GM12892 (cell line): Measurements from ENCODE around the gene TBC1D2B.

Experiments used
- DNase-seq: peaks from one replicate; pipeline ENCODE4 v3.0.0; 2011; ENCODE audit not compliant: insufficient read length
- FAIRE-seq: peaks from 2 replicates; lab custom pipeline; 2011; peaks lifted over from hg19 to GRCh38; lab: Jason Lieb, UNC
- POLR2A ChIP-seq: IDR thresholded peaks from 2 replicates; pipeline ENCODE4 v1.6.1; 2011; ENCODE audit warnings: low read depth, low read length, control low read depth
- POLR2AphosphoS5 ChIP-seq: IDR thresholded peaks from 2 replicates; pipeline ENCODE4 v1.6.1; 2011; ENCODE audit warnings: low read depth, low read length, control low read depth
- TAF1 ChIP-seq: IDR thresholded peaks from 2 replicates; pipeline ENCODE4 v1.6.1; 2011; ENCODE audit warnings: low read depth, mild to moderate bottlenecking, control low read depth, low read length, borderline replicate concordance

TBC1D2B gene

DNA sequence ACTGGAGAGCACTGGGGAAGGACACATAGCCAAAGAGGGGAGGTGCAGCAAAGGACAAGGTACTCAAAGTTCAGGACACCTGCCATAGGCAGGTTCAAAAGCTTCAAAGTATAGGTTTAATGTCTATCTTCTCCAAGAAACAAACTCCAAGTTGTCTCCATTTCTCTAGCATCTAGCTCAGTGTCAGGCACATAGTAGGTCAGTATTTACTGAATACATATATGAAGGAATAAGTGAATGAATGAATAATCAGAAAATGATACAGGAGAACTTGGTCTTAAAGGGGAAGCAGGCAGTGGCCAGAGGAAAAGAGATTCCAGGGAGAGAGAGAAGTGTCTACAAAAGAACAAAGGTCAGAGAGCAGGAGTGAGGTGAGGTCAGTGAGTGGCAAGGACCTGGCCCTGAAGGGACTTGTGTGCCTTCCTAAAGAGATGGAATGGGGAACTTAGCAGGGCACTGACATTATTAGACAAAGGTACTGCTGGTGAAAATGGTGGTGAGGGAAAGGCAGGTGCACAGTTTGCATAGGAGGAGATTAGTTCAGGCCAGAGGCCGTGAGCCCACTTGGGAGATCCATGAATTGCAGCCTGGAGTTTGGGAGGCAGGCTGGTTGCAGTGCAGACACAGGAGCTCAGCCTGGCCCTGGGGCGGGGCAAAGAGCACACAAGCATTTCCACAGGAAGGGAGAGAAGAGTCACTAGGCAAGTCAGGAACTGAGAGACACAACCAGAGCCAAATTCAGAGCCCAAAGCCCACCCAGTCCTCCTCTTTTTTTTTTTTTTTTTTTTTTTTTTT is 21.4 kb downstream of the TBC1D2B start:
- DNase-seq (no peak), FAIRE-seq (no peak)
- TF ChIP-seq POLR2AphosphoS5 = no peak
- no peak for TF ChIP-seq TAF1
- TF ChIP-seq POLR2A = no peak

DNA sequence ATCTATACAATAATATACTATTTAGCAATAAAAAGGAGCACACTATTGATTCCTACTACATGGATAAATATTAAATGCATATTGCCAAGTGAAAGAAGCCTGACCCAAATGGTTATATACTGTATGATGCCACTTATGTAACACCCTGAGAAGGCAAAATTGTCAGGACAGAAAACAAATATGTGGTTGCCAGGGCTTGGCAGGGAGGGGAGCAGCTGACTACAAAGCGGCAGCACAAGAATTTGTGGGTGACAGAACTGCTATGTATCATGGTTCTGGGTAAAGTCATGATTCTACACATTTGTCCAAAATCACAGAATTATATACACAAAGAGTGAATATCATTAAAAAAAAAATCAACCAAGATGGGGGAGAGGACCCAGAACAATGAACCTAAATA is 22.5 kb downstream of the TBC1D2B start:
- DNase-seq (no peak), FAIRE-seq (no peak)
- TF ChIP-seq TAF1 (no peak), POLR2AphosphoS5 (no peak), POLR2A (no peak)

DNA sequence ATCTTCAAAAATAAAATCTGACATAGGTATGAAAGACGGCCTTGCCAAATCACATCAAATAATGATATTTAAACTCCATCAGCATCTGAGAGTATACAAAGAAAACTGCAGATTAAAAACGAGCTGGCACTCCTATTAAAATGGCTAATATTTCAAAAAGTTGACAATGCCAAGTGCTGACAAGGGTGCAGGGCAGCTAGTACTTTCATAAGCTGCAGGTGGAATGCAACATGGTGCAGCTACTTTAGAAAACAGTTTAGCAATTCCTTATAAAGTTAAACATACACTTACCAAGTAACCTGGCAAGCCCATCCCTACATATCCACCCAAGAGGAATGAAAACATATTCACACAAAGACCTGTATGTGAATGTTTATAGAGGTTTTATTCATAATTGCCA is 23.0 kb downstream of the TBC1D2B start:
- no peak for DNase-seq
- no peak for TF ChIP-seq POLR2A
- TF ChIP-seq POLR2AphosphoS5 = no peak
- TF ChIP-seq TAF1 = no peak
- no peak for FAIRE-seq

DNA sequence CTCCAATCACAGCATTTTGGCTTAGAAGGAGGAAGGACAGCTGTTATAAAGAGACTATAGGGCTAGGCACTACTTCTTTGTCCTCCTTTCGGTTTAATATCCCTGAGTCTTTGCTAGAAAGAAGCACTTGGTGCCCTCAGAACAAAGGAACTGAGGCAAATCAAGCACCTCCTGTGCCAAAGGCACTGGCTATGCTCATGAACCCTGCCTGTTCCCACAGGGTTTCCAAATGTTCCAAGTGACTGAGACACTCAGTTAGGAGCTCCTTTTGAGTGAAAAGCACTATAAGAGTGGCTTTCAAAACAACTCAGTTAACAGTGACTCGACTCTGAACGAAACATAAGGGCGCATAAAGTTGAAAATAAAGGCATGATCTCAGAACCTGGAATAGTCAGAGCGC is 25.0 kb downstream of the TBC1D2B start:
- FAIRE-seq = no peak
- TF ChIP-seq POLR2A (no peak), TAF1 (no peak), POLR2AphosphoS5 (no peak)
- DNase-seq = no peak

DNA sequence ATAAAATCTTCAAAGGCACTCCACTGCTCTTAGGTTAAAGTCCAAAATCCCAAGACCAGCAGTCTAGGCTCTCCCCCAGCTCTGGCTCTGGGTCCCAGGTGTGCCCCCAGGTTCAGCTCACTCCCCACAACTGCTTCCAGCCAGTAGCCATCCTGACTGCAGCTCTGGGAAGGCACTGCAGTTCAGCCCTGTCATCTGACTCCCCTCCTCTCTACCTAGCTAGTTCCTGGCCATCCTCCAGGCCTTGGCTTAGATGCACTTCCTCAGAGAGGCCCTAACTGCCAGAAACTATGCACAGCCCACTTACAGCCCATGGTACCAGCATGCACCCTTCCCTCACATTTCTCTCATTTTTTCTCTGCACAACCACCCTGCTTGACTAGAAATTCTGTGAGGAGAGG is 25.5 kb downstream of the TBC1D2B start:
- FAIRE-seq (no peak), DNase-seq (no peak)
- TF ChIP-seq POLR2AphosphoS5 = no peak
- no peak for TF ChIP-seq POLR2A
- TF ChIP-seq TAF1 = no peak

DNA sequence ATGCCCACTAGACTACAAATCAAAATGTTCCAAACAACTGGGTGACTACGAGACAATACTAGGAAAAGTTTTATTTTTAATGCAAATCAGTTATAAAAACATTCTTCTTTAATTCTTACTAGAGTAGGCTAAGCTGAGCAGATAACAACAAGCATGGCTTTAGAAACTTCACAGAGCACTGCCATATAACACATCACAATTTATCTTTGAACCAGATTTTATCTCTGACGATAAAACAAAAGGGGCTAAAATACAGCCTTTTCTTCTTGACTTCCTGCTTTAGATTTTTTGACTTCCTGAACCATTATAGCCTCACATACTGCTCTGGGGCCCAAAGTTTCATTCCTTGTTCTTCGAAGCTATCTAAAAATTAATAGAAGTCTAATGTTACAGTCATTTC is 25.9 kb downstream of the TBC1D2B start:
- TF ChIP-seq POLR2A = no peak
- TF ChIP-seq TAF1 = no peak
- FAIRE-seq (no peak), DNase-seq (no peak)

DNA sequence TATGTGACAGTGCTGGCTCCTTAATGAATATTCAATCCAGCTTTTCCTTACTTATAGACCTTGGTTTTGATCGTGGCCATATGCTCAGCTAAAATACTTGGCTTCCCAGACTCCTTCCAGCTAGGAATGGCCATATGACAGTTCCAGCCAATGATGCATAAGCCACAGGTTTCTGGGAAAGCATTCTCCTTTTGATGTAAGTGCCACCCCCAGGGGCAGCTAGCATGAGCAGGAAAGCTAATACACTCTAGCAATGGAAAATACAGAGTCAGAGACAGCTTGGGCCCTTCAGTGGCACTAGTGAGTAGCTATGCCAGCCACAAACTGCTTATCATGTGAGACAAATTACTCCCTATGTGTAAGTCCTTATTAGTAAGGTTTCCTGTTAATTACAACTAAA is 26.7 kb downstream of the TBC1D2B start:
- DNase-seq = no peak
- FAIRE-seq = no peak
- TF ChIP-seq TAF1 = no peak
- TF ChIP-seq POLR2A = no peak
- no peak for TF ChIP-seq POLR2AphosphoS5

DNA sequence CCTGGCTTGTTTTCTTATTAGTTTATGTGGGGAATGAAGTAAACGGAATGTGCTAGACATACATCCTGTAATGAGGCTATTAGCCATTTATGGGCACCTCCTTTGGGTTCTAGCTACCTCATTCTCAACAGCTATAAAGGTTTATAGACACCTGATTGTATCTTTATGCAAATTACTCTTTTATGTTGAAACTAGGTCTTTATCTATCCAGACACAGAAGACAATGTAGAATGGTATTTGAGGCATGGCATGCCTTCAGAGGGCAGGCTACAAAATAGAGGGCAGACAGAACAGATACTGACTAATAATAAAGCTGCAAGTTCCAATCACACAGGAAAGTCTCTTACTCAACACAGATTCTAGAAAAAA is 27.1 kb downstream of the TBC1D2B start:
- FAIRE-seq = no peak
- TF ChIP-seq POLR2AphosphoS5 = no peak
- TF ChIP-seq POLR2A = no peak
- no peak for TF ChIP-seq TAF1

DNA sequence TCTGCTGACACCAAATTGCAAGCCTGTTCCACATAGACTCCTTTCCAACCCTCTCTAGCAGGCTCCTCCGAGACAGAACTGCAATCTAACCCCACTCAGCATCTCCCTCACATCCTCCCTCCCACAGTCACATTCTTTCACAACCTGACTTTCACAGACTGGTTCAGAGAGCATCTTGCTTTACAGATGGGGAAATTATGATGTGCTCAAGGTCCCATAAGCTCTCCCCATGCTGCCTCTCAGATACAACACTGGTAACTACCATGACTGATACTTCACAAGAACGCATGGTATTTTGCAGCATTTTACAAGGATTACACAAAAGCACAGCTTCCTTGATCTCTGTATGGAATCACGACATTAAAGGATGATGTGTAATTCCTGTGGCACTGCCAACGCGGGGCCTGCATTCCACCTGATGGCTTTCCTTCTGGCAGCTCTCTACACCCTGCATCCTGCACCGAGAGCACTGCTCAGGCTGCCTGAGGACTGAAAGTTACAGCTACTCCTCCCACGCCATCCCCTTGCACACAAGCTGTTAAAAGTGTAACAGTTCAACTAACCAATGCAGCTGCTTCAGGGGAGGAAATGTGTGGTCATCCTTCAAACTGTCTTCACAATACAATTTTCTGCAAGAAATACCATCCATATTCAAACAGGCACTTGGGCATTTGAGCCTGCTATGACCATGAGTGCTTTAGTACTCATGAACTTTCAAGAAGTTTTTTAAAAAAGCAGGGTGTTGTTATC is 27.6 kb downstream of the TBC1D2B start:
- peak; percentile 86 for FAIRE-seq

More for the DNA sequence above, 27.1 kb downstream of the TBC1D2B start:
- DNase-seq = no peak

DNA sequence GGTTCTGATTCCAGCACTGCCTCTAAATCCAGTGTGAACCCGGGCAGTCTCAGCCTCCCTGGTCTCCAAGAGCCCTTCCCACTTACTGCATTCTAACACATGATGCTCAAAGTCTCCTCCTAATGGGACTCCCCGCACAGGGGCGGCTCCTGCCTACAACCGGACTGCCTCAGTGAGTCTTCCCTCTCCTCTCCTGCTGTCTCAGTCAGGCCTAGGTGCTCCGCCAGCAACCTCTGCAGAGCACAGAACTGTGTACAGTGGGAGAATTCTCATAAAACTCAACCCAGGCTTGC is 28.9 kb downstream of the TBC1D2B start:
- FAIRE-seq (no peak), DNase-seq (no peak)
- TF ChIP-seq TAF1 (no peak), POLR2A (no peak), POLR2AphosphoS5 (no peak)

More for the DNA sequence above, 27.6 kb downstream of the TBC1D2B start:
- peak; percentile 43 for DNase-seq
- TF ChIP-seq POLR2A = peak; percentile 67
- peak; percentile 57; the same call in 1 of the 2 replicates for TF ChIP-seq POLR2AphosphoS5
- 0 out of 2 replicates have a peak, but pooled peaks have one; percentile 34 for TF ChIP-seq TAF1

DNA sequence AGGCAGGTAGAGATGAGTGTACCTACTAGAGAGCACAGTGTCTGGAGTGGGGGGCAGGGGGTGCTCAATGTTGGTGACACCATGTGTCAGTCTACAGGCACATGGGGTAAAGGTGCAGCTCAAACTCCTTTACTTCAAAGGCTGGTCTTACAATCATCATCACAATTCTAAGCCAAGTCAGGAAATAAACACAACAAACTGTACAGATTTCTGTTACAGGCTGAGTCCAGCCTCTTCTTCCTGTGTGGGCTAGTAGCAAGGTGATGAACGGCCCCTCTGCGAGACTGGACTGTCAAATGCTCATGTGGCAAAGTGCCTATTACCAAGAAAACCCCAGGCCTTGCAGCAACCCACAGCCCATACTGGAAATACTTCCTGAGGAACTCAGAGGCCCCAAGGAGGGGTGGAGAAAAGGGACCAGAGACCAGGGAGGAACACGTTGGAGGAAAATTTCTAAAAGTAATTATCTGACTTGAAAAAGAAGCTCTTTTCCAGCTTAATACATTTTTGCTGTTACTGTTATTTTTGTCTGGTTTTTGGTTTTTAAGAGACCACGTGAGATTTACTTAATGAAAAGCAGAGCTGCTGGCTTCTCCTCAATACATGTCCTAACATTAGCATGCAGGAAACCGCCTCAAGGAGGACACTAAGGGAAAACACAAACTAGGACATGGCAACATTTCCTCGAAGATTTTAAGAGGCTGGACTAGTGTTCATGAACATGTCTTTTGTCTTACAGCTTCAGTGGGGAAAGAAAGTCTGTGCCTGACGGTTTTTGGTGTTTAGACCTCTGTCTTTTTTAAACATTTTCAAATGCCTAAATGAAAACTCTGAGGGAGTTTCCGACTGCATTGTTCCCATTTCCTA is 29.5 kb downstream of the TBC1D2B start:
- no peak for DNase-seq
- FAIRE-seq = no peak
- no peak for TF ChIP-seq POLR2A
- no peak for TF ChIP-seq TAF1
